Measurements from ENCODE around the gene NDUFB7. TPM values are rescaled to one million over a fixed set of nuclear protein-coding genes. Genes with fewer than 3 reads are reported as not detected.
"Not testable (repeated sequence)": the region's sequence is repeated elsewhere in the genome, so short reads cannot be mapped to it uniquely, and the experiment has no call there.

Gene NDUFB7
- 152 TPM for total RNA-seq

GRCh38 chr19:14571695-14572490 is at the start of gene NDUFB7:
TSS of gene NDUFB7 (minus strand) at chr19:14572066. CDS start at chr19:14572000, 66 bp downstream.
- DNase-seq: peak; percentile 86

DNA sequence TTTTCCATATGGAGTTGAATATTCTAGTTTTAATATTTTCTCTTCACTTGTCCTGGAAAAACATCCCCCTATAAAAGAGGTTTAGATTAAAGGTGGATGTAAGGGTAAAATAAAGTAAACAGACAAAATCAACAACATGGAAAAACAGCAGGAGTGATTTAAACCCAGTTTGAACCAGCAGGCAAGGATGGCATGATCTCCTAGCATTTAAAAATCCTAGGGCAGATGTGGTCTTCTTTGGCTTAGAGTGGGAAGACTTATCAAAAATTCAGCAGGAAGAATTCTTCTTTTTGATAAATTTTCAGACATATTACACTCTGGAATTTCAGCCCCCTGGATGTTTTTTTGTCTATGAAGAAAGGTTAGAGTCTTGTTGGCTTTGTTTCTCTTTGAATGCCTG is 47.5 kb upstream of the NDUFB7 start:
- DNase-seq: no peak

- no peak for DNase-seq
Observed at GRCh38 chr19:14616407-14616806, 44.5 kb upstream of the NDUFB7 start.

GRCh38 chr19:14615623-14616022 is 43.8 kb upstream of the NDUFB7 start:
- no peak for DNase-seq

DNA sequence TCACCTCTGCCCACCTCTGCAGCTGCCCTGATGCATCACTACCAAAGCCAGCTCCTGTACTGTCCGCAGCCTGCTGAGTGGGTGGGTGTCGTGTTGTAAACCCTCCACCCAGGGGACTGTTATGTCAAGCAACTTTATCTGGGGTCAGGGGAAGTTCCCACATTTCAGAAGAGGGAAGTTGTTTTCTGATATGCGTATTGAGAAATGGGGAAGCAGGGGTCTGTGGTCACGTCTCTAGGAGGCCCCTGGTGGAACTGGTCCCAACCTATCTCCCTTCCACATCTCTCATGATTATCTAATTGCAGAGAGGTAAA is 42.2 kb upstream of the NDUFB7 start:
- no peak for DNase-seq

- DNase-seq: not testable (repeated sequence)
Observed at GRCh38 chr19:14613399-14614098, 41.7 kb upstream of the NDUFB7 start.

DNA sequence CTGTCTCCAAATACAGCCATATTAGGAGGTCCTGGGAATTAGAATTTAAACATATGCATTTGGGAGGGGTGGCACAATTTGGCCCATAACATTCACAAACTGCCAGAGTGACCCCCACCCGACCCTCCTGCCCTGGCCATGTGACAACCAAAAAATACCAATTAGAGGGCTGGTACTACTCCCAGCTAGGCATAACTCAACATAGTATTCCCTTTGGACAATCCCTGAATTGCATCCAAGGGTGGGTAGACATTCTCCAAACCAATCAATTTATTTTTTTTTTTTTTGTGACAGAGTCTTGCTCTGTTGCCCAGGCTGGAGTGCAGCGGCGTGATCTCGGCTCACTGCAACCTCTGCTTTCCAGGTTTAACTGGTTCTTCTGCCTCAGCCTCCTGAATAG is 40.8 kb upstream of the NDUFB7 start:
- no peak for DNase-seq

GRCh38 chr19:14612242-14612641 is 40.4 kb upstream of the NDUFB7 start:
- DNase-seq: not testable (repeated sequence)

GRCh38 chr19:14611051-14611450 is 39.2 kb upstream of the NDUFB7 start:
- DNase-seq: no peak

DNA sequence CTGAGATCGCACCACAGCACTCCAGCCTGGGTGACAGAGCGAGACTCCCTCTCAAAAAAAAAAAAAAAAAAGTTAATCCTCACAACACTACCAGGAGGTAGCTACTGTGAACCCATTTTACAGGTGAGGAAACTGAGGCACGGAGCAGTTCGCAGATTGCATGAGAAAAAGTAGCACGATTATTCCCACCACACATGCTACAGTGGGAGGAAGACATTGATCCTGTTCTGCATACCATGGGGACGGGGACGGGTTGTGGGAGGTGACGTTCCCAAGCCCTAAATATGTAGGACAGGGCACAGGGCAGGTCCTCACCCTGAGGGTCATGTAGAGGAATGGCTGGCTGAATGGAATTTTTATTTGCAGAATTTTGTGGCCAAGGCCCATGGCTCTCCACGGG is 34.8 kb upstream of the NDUFB7 start:
- DNase-seq: no peak

DNA sequence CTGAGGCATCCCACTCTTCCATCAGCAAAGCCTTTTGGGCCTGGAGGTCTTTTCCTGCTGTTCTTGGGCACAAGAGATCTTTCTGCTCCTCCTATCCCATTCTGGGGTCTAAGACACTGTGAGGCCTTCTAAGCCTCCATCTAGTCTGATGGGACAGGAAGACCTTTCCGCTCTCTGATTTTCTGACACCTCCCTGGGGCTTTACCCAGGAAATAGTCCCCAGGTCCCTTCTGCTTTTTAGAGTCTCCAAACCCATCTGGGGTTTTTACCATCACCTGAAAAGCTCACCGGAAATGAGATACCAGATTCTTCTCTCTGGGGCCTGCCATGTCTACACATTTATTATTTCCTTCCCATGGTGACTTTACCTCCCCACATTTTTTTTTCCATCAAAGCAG is 32.1 kb upstream of the NDUFB7 start:
- DNase-seq: no peak

DNA sequence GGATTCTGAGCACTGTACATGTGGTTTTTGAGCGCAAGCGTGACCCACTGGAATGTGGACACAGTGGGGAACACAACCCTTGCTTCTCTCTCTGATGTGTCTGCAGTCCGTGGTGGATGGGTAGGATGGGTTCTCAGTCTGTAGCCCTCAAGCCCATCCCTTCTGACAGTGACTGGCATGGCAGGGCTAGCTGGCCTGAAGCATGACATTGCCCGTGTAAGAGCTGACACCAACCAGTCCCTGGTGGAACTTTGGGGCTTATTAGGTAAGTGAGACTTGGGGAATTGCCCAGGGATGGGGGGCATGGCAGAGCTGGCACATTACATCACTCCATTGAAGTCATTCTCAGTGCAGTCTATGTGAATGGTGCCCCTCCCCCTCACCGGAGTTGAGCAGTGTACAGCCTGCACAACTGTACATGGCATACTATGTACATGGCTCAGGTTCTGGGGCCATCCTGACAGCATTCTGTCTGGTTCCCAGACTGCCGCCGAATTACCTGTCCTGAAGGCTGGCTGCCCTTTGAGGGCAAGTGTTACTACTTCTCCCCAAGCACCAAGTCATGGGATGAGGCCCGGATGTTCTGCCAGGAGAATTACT is 27.8 kb upstream of the NDUFB7 start:
- DNase-seq: no peak

- no peak for DNase-seq
Observed at GRCh38 chr19:14595558-14595957, 23.7 kb upstream of the NDUFB7 start.

DNA sequence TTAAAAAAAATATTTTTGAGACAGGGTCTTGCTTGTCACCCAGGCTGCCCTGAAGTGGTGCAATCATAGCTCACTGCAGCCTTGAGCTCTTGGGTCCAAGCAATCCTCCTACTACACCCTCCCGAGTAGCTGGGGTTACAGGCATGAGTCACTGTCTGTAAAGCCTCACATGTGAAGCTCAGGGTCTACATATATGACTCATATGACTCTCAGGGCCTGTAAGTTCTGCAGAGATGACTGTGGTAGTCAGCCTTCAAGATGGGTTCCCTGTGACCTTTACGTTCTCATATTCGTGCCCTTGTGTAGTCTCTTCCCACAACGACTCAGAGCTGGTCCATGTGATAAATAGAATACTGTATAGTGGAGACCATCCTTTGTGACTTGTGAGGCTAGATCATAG is 17.6 kb upstream of the NDUFB7 start:
- DNase-seq: not testable (repeated sequence)

- not testable (repeated sequence) for DNase-seq
Observed at GRCh38 chr19:14585187-14585586, 13.3 kb upstream of the NDUFB7 start.

DNA sequence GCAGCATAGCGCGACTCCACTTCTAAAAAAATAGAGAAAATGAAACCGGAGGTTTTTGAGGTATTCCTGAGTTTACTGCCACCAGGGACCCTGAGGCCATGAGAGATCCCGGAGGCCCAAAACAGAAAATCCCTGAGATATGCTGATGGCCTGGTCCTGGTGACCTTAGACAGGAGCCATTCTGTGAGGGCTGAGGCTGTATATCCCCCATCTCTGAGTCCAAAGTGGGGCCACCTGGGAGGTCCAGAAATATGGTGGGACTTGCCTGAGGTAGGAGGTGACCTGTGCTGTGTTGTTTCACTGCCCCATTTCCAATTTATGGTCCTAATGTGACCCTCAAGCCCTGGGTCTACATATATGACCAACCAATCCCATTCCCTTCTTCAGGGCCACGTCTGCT is 12.5 kb upstream of the NDUFB7 start:
- DNase-seq: not testable (repeated sequence)

- DNase-seq: no peak
Observed at GRCh38 chr19:14582894-14583340, 11.1 kb upstream of the NDUFB7 start, which contains the start of gene CLEC17A. TSS of gene CLEC17A (plus strand) at chr19:14583084. CDS start at chr19:14583161, 77 bp downstream.

GRCh38 chr19:14580623-14581237 is 8.9 kb upstream of the NDUFB7 start:
- DNase-seq: no peak

GRCh38 chr19:14577885-14578427 is 6.1 kb upstream of the NDUFB7 start:
- DNase-seq: no peak

DNA sequence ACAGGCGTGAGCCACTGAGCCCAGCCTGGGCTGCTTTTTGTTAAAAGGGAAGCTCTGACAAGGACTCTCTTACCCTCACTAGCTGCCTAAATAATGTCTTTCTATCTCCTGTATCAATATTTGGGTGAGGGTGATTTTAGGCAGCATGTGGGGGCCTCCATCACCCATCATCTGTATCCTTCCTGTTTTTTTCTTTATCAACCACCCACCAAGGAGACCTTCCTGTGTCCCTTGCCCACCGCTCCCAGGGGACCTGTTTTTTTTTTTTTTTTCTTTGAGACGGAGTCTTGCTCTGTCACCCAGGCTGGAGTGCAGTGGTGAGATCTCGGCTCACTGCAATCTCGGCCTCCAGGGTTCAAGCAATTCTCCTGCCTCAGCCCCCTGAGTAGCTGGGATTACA is 5.4 kb upstream of the NDUFB7 start:
- no peak for DNase-seq

GRCh38 chr19:14576363-14576762 is 4.5 kb upstream of the NDUFB7 start:
- no peak for DNase-seq

- DNase-seq: no peak
Observed at GRCh38 chr19:14575428-14575980, 3.6 kb upstream of the NDUFB7 start.
